Activated effector memory CD4-positive, alpha-beta T cell treated with anti-CD3 and anti-CD28 coated beads, Interleukin-2, amount 50 U/mL, for 16 hours (primary cell): ENCODE data around the gene SCFD2.
"Not testable (repeated sequence)": the region's sequence is repeated elsewhere in the genome, so short reads cannot be mapped to it uniquely, and the experiment has no call there.

Source experiments
- DNase-seq: peaks from one replicate; pipeline ENCODE4 v3.0.0-alpha.2; 2020

The SCFD2 gene

DNA sequence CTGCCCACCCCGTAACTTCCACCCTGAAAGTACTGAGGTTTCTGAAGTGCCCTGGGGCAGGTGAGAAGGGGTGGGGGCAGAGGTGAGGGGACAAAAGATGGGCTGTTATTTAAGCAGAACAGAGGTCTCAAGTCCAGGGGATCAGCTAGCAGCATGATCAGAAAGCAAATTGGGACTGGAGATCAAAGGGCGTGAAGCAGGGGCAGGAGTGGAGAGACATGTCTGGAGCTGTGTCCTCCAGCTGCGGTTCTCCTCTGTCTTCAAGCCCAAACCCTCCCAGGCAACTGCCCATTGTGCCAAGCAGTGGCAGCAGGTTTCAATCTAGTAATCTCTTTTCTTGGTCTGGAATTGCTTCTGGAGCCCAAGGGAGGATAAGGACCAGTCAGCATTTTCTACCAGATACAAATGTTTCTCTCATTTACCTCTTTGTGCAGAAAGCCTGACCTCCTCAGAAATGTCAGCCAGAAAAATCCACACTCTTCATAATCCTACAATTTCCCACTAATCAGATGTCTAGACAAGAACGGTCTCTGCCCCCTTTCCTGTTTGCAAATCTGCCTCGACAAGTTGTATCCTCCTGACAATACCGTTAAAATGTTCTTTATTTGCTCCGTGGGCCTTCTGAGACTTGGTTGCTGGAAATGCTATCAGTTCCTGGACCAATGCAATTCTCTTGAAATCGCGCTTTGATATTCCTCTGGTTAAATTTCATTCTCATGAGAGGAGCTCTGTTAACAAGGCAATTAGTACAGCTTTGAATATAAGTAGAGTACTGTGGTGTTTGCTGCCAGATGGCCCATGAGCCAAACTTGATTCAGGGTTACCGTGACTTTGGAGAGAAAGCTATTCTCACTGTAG lies 526.9 kb downstream of the SCFD2 start:
- no peak for DNase-seq

GRCh38 chr4:52837716-52838558 lies 527.9 kb downstream of the SCFD2 start:
- DNase-seq, result no peak

GRCh38 chr4:52836678-52837077 lies 529.2 kb downstream of the SCFD2 start:
- DNase-seq, result no peak

DNA sequence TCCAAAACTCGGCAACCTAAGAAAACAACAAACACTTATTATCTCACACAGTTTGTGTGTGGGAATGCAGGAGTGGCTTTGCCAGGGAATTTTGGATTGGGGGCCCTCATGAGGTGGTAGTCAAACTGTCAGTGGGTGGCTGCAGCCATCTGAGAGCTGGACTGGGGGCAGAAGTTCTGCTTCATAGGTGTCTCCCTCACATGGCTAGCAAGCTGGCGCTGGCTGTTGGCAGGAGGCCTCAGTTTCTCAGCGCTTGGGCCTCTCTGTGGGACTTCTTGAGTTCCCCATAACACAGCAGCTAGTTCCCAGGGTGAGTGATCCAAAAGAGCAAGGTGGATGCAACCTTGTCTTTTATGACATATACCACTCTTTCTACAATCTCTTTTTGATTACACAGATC lies 529.7 kb downstream of the SCFD2 start:
- DNase-seq, result no peak

DNA sequence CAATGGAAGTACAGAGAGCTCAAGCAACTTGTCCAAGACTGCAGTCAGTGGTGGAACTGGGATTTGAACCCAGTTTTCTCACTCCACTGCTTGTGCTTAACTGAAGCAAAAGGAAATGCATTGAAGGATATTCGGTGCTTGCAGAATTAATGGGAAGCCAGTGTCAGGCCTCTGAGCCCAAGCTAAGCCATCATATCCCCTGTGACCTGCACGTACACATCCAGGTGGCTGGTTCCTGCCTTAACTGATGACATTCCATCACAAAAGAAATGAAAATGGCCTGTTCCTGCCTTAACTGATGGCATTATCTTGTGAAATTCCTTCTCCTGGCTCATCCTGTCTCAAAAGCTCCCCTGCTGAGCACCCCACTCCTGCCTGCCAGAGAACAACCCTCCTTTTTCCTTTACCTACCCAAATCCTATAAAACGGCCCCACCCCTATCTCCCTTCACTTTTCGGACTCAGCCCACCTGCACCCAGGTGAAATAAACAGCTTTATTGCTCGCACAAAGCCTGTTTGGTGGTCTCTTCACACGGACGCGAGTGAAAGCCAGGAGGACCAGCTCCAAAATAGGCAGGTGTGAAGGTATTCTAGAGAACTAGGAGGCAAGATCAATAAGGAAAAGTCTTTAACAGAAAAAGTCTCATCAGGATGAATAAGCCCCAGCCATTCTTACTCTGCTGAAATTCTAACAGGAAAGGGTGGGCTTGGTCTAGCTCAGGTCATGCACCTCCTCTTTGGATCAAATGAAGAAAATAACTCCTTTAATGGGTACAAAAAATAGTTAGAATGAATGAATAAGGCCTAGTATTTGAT lies 531.0 kb downstream of the SCFD2 start:
- DNase-seq, result not testable (repeated sequence)

GRCh38 chr4:52833941-52834525 lies 531.8 kb downstream of the SCFD2 start:
- no peak for DNase-seq

DNA sequence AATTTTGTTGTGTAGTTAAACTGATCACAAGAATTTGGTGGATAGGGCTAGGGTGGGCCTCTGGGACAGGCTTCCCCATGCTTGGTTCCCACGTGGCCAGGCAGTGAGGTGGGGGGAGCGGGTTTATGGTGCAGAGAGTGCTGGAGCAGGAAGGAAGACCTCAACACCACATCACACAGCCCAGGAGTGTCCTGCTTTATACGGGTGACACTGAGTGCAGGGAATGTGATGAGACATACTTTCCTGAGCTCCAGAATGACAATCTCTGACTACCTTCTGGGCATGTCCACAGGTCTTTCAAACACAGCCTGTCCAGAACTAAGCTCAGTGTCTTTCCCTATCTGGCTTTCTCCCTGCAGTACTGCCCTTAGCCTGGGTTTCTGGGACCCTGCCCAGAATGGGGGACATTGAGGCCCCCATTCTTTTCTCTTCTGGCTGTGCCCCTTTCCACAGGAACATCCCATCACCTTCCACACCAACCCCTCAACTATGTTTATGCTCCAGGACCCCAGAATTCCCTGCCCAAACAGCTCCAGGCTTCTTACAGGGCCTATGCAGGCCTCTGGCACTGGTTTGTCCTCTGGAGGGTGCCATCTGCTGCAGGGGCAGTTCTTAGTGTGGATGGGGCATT lies 540.3 kb downstream of the SCFD2 start:
- no peak for DNase-seq

GRCh38 chr4:52824603-52825459 lies 541.0 kb downstream of the SCFD2 start:
- DNase-seq, result no peak

- no peak for DNase-seq
Measured at GRCh38 chr4:52824270-52824602, 541.6 kb downstream of the SCFD2 start.

DNA sequence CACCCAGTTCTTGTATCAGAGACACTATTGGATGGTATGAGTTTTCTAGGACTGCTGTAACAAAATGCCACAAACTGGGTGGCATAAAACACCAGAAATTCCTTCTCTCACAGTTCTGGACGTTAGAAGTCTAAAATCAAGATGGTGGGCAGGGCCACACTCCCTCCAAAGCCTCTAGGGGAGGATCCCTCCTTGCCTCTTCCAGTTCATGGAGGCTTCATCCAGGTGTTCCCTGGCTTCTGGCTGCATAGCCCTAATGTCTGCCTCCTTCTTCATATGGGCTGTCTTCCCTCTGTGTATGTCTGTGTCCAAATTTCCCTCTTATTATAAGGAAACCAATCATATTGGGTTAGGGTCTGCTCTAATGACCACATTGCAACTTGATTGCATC lies 542.2 kb downstream of the SCFD2 start:
- DNase-seq, result no peak
